COLO668 (cell line): Measurements from ENCODE around the gene DCAF16.
"Not testable (repeated sequence)": the region's sequence is repeated elsewhere in the genome, so short reads cannot be mapped to it uniquely, and the experiment has no call there.

Source experiments
- DNase-seq: peaks from one replicate; lab custom pipeline; 2025; ENCODE audit not compliant: unreplicated experiment; lab: John Stamatoyannopoulos, UW

The DCAF16 gene

GRCh38 chr4:17810260-17811077 lies at the start of gene DCAF16, which contains the start of gene NCAPG:
Gene DCAF16 (minus strand): TSS chr4:17810757. CDS start chr4:17804141, 6,616 bp downstream.
Gene NCAPG (plus strand): TSS chr4:17810979. CDS start chr4:17811078, 99 bp downstream.
- DNase-seq: peak; percentile 99

GRCh38 chr4:17859793-17860406 lies 49.3 kb upstream of the DCAF16 start:
- no peak for DNase-seq

GRCh38 chr4:17854036-17854435 lies 43.5 kb upstream of the DCAF16 start:
- no peak for DNase-seq

- no peak for DNase-seq
Observed at GRCh38 chr4:17851959-17852358, 41.4 kb upstream of the DCAF16 start.

GRCh38 chr4:17850295-17850694 lies 39.7 kb upstream of the DCAF16 start:
- not testable (repeated sequence) for DNase-seq

GRCh38 chr4:17846266-17846665 lies 35.7 kb upstream of the DCAF16 start:
- DNase-seq: no peak

GRCh38 chr4:17823871-17824669 lies 13.5 kb upstream of the DCAF16 start:
- no peak for DNase-seq

- no peak for DNase-seq
Observed at GRCh38 chr4:17817027-17817426, 6.5 kb upstream of the DCAF16 start.

GRCh38 chr4:17816142-17816541 lies 5.6 kb upstream of the DCAF16 start:
- DNase-seq: no peak

- DNase-seq: no peak
Observed at GRCh38 chr4:17814140-17814539, 3.6 kb upstream of the DCAF16 start.

GRCh38 chr4:17812801-17813200 lies 2.2 kb upstream of the DCAF16 start:
- DNase-seq: no peak

- no peak for DNase-seq
Observed at GRCh38 chr4:17812125-17812524, 1.6 kb upstream of the DCAF16 start.

- peak; percentile 59 for DNase-seq
Observed at GRCh38 chr4:17811078-17811603, 584 bp upstream of the DCAF16 start.

- DNase-seq: no peak
Observed at GRCh38 chr4:17809667-17810066, 890 bp downstream of the DCAF16 start.

GRCh38 chr4:17807446-17807845 lies 3.1 kb downstream of the DCAF16 start:
- no peak for DNase-seq

- no peak for DNase-seq
Observed at GRCh38 chr4:17805580-17806155, 4.9 kb downstream of the DCAF16 start.

- no peak for DNase-seq
Observed at GRCh38 chr4:17797808-17798207, 12.7 kb downstream of the DCAF16 start.

GRCh38 chr4:17794730-17795129 lies 15.8 kb downstream of the DCAF16 start:
- no peak for DNase-seq

GRCh38 chr4:17788956-17789355 lies 21.6 kb downstream of the DCAF16 start:
- no peak for DNase-seq

GRCh38 chr4:17787315-17787714 lies 23.2 kb downstream of the DCAF16 start:
- DNase-seq: no peak

GRCh38 chr4:17786567-17786966 lies 24.0 kb downstream of the DCAF16 start:
- DNase-seq: no peak
